HepG2 (cell line): Measurements from ENCODE around the gene MNT. TPM values are rescaled to one million over a fixed set of nuclear protein-coding genes. Genes with fewer than 3 reads are reported as not detected.

Experiments used
- ARHGAP35 ChIP-seq: sonication (generic); formaldehyde crosslinking; IDR thresholded peaks from 2 replicates; pipeline ENCODE4 v1.9.0; 2022; ENCODE audit warnings: mild to moderate bottlenecking, inconsistent platforms, moderate library complexity, missing genetic modification reagents, borderline replicate concordance
- CAMTA2 ChIP-seq: sonication (generic); formaldehyde crosslinking; IDR thresholded peaks from 2 replicates; pipeline ENCODE4 v1.4.0; 2020; ENCODE audit warnings: mild to moderate bottlenecking, missing genetic modification reagents, borderline replicate concordance
- FIP1L1 ChIP-seq: fragments of 200-400 bp; formaldehyde crosslinking; IDR thresholded peaks from 2 replicates; pipeline ENCODE4 v1.6.1; 2018; ENCODE audit warnings: low read depth, mild to moderate bottlenecking, low read length, moderate library complexity, borderline replicate concordance; ENCODE audit not compliant: insufficient read depth
- HMGA1 ChIP-seq: sonication (generic); formaldehyde crosslinking; conservative IDR thresholded peaks from 2 replicates; pipeline ENCODE4 v1.4.0; 2020; ENCODE audit warnings: missing genetic modification reagents
- HNRNPL ChIP-seq: fragments of 200-400 bp; formaldehyde crosslinking; IDR thresholded peaks from 2 replicates; pipeline ENCODE4 v1.6.1; 2017; ENCODE audit warnings: mild to moderate bottlenecking, low read depth, low read length
- KMT2A ChIP-seq: sonication (generic); formaldehyde crosslinking; IDR thresholded peaks from 2 replicates; pipeline ENCODE4 v1.4.0; 2020; ENCODE audit warnings: missing genetic modification reagents
- RARA ChIP-seq: IDR thresholded peaks from 2 replicates; pipeline ENCODE4 v1.6.1; 2016; ENCODE audit warnings: missing genetic modification reagents, missing compliant biosample characterization
- ZBTB1 ChIP-seq: sonication (generic); formaldehyde crosslinking; IDR thresholded peaks from 2 replicates; pipeline ENCODE4 v1.4.0; 2020; ENCODE audit warnings: missing genetic modification reagents, borderline replicate concordance
- ZFP36L1 ChIP-seq: sonication (generic); formaldehyde crosslinking; IDR thresholded peaks from 2 replicates; pipeline ENCODE4 v1.8.0; 2022; ENCODE audit warnings: mild to moderate bottlenecking, missing genetic modification reagents, moderate library complexity
- ZNF367 ChIP-seq: sonication (generic); formaldehyde crosslinking; IDR thresholded peaks from 2 replicates; pipeline ENCODE4 v1.4.0; 2020; ENCODE audit warnings: missing genetic modification reagents, borderline replicate concordance
- ZNF446 ChIP-seq: sonication (generic); formaldehyde crosslinking; IDR thresholded peaks from 2 replicates; pipeline ENCODE4 v1.5.0; 2020; ENCODE audit warnings: mild to moderate bottlenecking, missing genetic modification reagents
- ZNF484 ChIP-seq: sonication (generic); formaldehyde crosslinking; IDR thresholded peaks from 2 replicates; pipeline ENCODE4 v1.5.1; 2020; ENCODE audit warnings: mild to moderate bottlenecking, low read depth, missing genetic modification reagents, borderline replicate concordance
- ZNF557 ChIP-seq: sonication (generic); formaldehyde crosslinking; IDR thresholded peaks from 2 replicates; pipeline ENCODE4 v1.4.0; 2020; ENCODE audit warnings: missing genetic modification reagents
- ZNF672 ChIP-seq: sonication (generic); formaldehyde crosslinking; IDR thresholded peaks from 2 replicates; pipeline ENCODE4 v1.8.1; 2022; ENCODE audit warnings: missing genetic modification reagents
- ZNF850 ChIP-seq: sonication (generic); formaldehyde crosslinking; conservative IDR thresholded peaks from 2 replicates; pipeline ENCODE4 v1.9.0; 2021; ENCODE audit warnings: mild to moderate bottlenecking, missing genetic modification reagents
- polyA plus RNA-seq, 8 experiments: library from polyadenylated mRNA; depleted of rRNA in 3 of 8; stranded (reverse) in 7 of 8; unstranded in 1 of 8; fragments of >200 nt; fragmentation: Illumina TruSeq in 4 of 8; extraction: Trizol in 4 of 8; gene quantifications; 2 replicates each; pipeline versions ENCODE4 v1.2.1 to v1.2.3, GENCODE V29; 2011 to 2016; ENCODE audit warnings: low read depth in 4 of 8, missing spikeins in 1 of 8, mixed read lengths in 1 of 8; ENCODE audit not compliant: insufficient read depth in 1 of 8
- total RNA-seq, 5 experiments: library from RNA; depleted of rRNA; stranded (reverse); fragments of >200 nt; fragmentation: Illumina TruSeq; extraction: Trizol; gene quantifications; 2 replicates each; pipeline ENCODE4 v1.2.3, GENCODE V29; 2016; ENCODE audit warnings: low read depth in 1 of 5
- TF ChIP-seq, protein P1 (sequence below): sonication (generic); formaldehyde crosslinking; IDR thresholded peaks from 2 replicates; pipeline ENCODE4 v1.4.0; 2020; ENCODE audit warnings: missing genetic modification reagents
- TF ChIP-seq, protein P2 (sequence below): sonication (generic); formaldehyde crosslinking; IDR thresholded peaks from 2 replicates; pipeline ENCODE4 v1.4.0; 2020; ENCODE audit warnings: missing genetic modification reagents
- TF ChIP-seq, protein P3 (sequence below): sonication (generic); formaldehyde crosslinking; IDR thresholded peaks from 2 replicates; pipeline ENCODE4 v1.5.0; 2020; ENCODE audit warnings: missing genetic modification reagents, mild to moderate bottlenecking, borderline replicate concordance
- TF ChIP-seq, protein P4 (sequence below): IDR thresholded peaks from 2 replicates; pipeline ENCODE4 v1.6.1; 2016; ENCODE audit warnings: mild to moderate bottlenecking

The MNT gene
- total and polyA plus RNA-seq, 2 of the 13 experiments (the other 11 are each of a cell fraction or from before 2014, with no cell fraction given), result 2.1 to 3.5 TPM

DNA sequence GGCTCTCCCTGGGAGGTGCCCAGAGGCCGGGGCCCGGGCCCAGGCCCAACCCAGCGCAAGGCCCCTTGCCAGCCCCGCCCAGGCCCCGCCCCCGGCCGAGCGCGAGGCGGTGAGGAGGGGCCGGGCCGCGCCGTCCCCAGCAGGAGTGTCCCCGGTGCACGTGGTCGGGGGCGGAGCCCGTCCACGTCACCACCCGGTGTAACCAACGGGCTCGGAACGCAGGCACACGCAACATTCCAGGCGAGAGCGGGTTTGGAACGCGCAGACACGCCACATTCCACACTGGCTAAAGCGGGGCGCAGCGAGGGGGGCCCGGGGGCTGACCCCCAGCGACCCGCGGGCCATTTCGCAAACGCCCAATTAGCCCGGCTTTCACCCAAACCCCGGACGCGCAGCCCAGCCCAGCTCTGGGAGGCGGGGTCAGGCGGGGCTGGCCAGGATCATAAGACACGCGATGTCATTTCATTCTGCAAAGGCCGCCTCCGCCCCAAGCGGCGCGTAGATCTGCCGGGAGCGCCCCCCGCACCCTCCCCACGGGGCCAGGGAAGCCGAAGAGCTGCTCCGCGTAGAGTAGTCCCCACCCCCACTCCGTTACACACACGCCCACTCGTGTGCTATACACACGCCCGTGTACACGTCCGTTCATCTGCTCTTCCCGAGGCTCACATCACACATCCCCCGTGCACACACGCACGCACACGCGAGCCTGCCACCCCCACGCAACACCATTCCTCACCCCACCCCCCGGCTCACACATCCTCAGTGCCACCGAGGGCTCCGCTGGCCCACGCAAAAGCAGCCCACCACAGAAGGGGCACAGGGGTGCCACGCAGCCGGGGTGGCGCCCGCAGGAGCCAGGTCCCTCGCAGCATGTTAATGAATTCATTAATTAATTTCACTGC is 1.0 kb downstream of the MNT start (continued):
- TF ChIP-seq, protein P1, sequence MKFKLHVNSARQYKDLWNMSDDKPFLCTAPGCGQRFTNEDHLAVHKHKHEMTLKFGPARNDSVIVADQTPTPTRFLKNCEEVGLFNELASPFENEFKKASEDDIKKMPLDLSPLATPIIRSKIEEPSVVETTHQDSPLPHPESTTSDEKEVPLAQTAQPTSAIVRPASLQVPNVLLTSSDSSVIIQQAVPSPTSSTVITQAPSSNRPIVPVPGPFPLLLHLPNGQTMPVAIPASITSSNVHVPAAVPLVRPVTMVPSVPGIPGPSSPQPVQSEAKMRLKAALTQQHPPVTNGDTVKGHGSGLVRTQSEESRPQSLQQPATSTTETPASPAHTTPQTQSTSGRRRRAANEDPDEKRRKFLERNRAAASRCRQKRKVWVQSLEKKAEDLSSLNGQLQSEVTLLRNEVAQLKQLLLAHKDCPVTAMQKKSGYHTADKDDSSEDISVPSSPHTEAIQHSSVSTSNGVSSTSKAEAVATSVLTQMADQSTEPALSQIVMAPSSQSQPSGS (CRISPR knock-in tag), result peak; percentile 67; the same call in 1 of the 2 replicates
- TF ChIP-seq ZBTB1 (CRISPR knock-in tag), result no peak
- peak; percentile 77; the same call in 1 of the 2 replicates for TF ChIP-seq ZFP36L1 (CRISPR knock-in tag)
- no peak for TF ChIP-seq ZNF557 (CRISPR knock-in tag)
- no peak for TF ChIP-seq HMGA1 (CRISPR knock-in tag)
- TF ChIP-seq CAMTA2, result no peak; the same call in 1 of the 2 replicates
- TF ChIP-seq RARA (CRISPR knock-in tag), result peak; percentile 63
- TF ChIP-seq ZNF672, result no peak
- TF ChIP-seq HNRNPL, result 0 out of 2 replicates have a peak, but pooled peaks have one; percentile 42
- TF ChIP-seq ARHGAP35 (CRISPR knock-in tag), result no peak
- TF ChIP-seq, protein P2, sequence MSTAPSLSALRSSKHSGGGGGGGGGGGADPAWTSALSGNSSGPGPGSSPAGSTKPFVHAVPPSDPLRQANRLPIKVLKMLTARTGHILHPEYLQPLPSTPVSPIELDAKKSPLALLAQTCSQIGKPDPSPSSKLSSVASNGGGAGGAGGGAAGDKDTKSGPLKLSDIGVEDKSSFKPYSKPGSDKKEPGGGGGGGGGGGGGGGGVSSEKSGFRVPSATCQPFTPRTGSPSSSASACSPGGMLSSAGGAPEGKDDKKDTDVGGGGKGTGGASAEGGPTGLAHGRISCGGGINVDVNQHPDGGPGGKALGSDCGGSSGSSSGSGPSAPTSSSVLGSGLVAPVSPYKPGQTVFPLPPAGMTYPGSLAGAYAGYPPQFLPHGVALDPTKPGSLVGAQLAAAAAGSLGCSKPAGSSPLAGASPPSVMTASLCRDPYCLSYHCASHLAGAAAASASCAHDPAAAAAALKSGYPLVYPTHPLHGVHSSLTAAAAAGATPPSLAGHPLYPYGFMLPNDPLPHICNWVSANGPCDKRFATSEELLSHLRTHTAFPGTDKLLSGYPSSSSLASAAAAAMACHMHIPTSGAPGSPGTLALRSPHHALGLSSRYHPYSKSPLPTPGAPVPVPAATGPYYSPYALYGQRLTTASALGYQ (CRISPR knock-in tag), result peak; percentile 75; the same call in 1 of the 2 replicates
- no peak for TF ChIP-seq FIP1L1
- TF ChIP-seq, protein P3, sequence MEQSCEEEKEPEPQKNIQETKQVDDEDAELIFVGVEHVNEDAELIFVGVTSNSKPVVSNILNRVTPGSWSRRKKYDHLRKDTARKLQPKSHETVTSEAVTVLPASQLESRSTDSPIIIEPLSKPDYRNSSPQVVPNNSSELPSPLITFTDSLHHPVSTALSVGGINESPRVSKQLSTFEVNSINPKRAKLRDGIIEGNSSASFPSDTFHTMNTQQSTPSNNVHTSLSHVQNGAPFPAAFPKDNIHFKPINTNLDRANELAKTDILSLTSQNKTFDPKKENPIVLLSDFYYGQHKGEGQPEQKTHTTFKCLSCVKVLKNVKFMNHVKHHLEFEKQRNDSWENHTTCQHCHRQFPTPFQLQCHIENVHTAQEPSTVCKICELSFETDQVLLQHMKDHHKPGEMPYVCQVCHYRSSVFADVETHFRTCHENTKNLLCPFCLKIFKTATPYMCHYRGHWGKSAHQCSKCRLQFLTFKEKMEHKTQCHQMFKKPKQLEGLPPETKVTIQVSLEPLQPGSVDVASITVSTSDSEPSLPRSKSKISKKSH (CRISPR knock-in tag), result no peak; the same call in 1 of the 2 replicates
- TF ChIP-seq ZNF850 (CRISPR knock-in tag), result no peak
- no peak for TF ChIP-seq KMT2A (CRISPR knock-in tag)
- no peak for TF ChIP-seq ZNF446 (CRISPR knock-in tag)
- TF ChIP-seq, protein P4, sequence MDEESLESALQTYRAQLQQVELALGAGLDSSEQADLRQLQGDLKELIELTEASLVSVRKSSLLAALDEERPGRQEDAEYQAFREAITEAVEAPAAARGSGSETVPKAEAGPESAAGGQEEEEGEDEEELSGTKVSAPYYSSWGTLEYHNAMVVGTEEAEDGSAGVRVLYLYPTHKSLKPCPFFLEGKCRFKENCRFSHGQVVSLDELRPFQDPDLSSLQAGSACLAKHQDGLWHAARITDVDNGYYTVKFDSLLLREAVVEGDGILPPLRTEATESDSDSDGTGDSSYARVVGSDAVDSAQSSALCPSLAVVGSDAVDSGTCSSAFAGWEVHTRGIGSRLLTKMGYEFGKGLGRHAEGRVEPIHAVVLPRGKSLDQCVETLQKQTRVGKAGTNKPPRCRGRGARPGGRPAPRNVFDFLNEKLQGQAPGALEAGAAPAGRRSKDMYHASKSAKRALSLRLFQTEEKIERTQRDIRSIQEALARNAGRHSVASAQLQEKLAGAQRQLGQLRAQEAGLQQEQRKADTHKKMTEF (CRISPR knock-in tag), result peak; percentile 84; the same call in 1 of the 2 replicates
- no peak for TF ChIP-seq ZNF484
- TF ChIP-seq ZNF367 (CRISPR knock-in tag), result 0 out of 2 replicates have a peak, but pooled peaks have one; percentile 78
